HCT116 (cell line): ENCODE measurements around the gene PKIB. TPM values are rescaled to one million over a fixed set of nuclear protein-coding genes. Genes with fewer than 3 reads are reported as not detected.

Experiments used
- ATAC-seq: fragments of 200-7000 bp; cut with Tn5 transposase; 2 replicates; pipeline ENCODE4 v1.9.1; 2020; ENCODE audit warnings: mild to moderate bottlenecking, moderate library complexity
- BruUV-seq: library from RNA; stranded (reverse); fragments of 400-500 nt; replicated peaks from 2 replicates; lab custom pipeline; 2021; lab: Mats Ljungman, UMichigan
- CTCF ChIA-PET: fragments of 300-600 bp; sonication (Branson Sonifier 250); formaldehyde crosslinking; loops from one replicate; lab custom pipeline; 2021; ENCODE audit warnings: antibody characterized with exemption; lab: Charles Lee
- POLR2A ChIA-PET: fragments of 300-600, 350-600 bp; sonication (Branson Sonifier 250); formaldehyde crosslinking; loops from one replicate; lab custom pipeline; 2021; ENCODE audit warnings: antibody characterized with exemption; lab: Charles Lee
- RAD21 ChIA-PET, 2 experiments: fragments of 300-600 bp; sonication (Branson Sonifier 250); formaldehyde crosslinking; loops; one replicate each; lab custom pipeline; 2023; ENCODE audit warnings: low total read pairs in 2 of 2; ENCODE audit not compliant: uncharacterized antibody in 2 of 2, unreplicated experiment in 2 of 2, low non-redundant PET in 1 of 2; lab: Charles Lee
- DNase-seq: peaks from one replicate; pipeline ENCODE4 v3.0.0-alpha.2; 2010; ENCODE audit warnings: low read depth, low spot score
- H2AFZ ChIP-seq: fragments of 200-600 bp; shearing (Covaris generic), sonication (generic); 2 replicates; pipeline ENCODE4 v1.6.1; 2017; ENCODE audit warnings: low read depth, mixed run types, mixed read lengths, antibody characterized with exemption, low read length; ENCODE audit not compliant: poor library complexity, severe bottlenecking
- H3K27ac ChIP-seq: 2 replicates; pipeline ENCODE4 v1.5.1; 2012; ENCODE audit warnings: low read depth, low read length
- H3K27me3 ChIP-seq: fragments of 200-600 bp; sonication (generic); 2 replicates; pipeline ENCODE4 v1.6.1; 2016; ENCODE audit warnings: mixed run types, low read length, mixed read lengths; ENCODE audit not compliant: insufficient read depth
- H3K36me3 ChIP-seq, 2 experiments: fragments of 200-500 bp in 1 of 2; fragments of 200-600 bp in 1 of 2; sonication (Bioruptor generic) in 1 of 2; sonication (generic) in 1 of 2; 2 replicates each; pipeline versions ENCODE4 v1.5.1 to v1.6.1; 2014 to 2016; ENCODE audit warnings: low read length in 2 of 2, inconsistent platforms in 1 of 2, mixed read lengths in 1 of 2, mixed run types in 1 of 2; ENCODE audit not compliant: insufficient read depth in 2 of 2, control insufficient read depth in 1 of 2
- H3K4me1 ChIP-seq, 2 experiments: fragments of 200-600 bp in 1 of 2; sonication (generic) in 1 of 2; 2 replicates each; pipeline versions ENCODE4 v1.5.1 to v1.6.1; 2012 to 2017; ENCODE audit warnings: low read length in 2 of 2, inconsistent platforms in 1 of 2, mild to moderate bottlenecking in 1 of 2, mixed read lengths in 1 of 2, mixed run types in 1 of 2, moderate library complexity in 1 of 2; ENCODE audit not compliant: insufficient read depth in 2 of 2, control insufficient read depth in 1 of 2
- H3K4me2 ChIP-seq: fragments of 200-600 bp; sonication (generic); 2 replicates; pipeline ENCODE4 v1.6.1; 2017; ENCODE audit warnings: mixed run types, low read length, mixed read lengths
- H3K4me3 ChIP-seq, 2 experiments: fragments of 200-600 bp in 1 of 2; sonication (generic) in 1 of 2; replicated peaks in 1 of 2; 2 replicates each; pipeline ENCODE4 v1.5.1; 2011 to 2016; ENCODE audit warnings: low read length in 2 of 2, control low read depth in 1 of 2, low read depth in 1 of 2, mild to moderate bottlenecking in 1 of 2, mixed read lengths in 1 of 2, mixed run types in 1 of 2
- H3K79me2 ChIP-seq: fragments of 200-600 bp; sonication (generic); 2 replicates; pipeline ENCODE4 v1.6.1; 2017; ENCODE audit warnings: mild to moderate bottlenecking, mixed run types, low read length, moderate library complexity, mixed read lengths; ENCODE audit not compliant: insufficient read depth
- H3K9ac ChIP-seq: fragments of 200-600 bp; sonication (generic); 2 replicates; pipeline ENCODE4 v1.6.1; 2016; ENCODE audit warnings: low read length, mixed read lengths
- H3K9me2 ChIP-seq: fragments of 200-600 bp; sonication (generic), shearing (Covaris generic); 2 replicates; pipeline ENCODE4 v1.6.1; 2017; ENCODE audit warnings: mixed run types, mild to moderate bottlenecking, moderate library complexity; ENCODE audit not compliant: insufficient read depth
- H3K9me3 ChIP-seq, 2 experiments: fragments of 200-500 bp in 1 of 2; fragments of 200-600 bp in 1 of 2; sonication (Bioruptor generic) in 1 of 2; sonication (generic) in 1 of 2; 2 replicates each; pipeline ENCODE4 v1.6.1; 2014 to 2017; ENCODE audit warnings: low read length in 2 of 2, mixed read lengths in 2 of 2, inconsistent platforms in 1 of 2, low read depth in 1 of 2, mild to moderate bottlenecking in 1 of 2, mixed run types in 1 of 2, moderate library complexity in 1 of 2; ENCODE audit not compliant: control insufficient read depth in 1 of 2, insufficient read depth in 1 of 2
- H4K20me1 ChIP-seq: fragments of 200-600 bp; sonication (generic), shearing (Covaris generic); 2 replicates; pipeline ENCODE4 v1.6.1; 2017; ENCODE audit warnings: mixed run types, mild to moderate bottlenecking, moderate library complexity; ENCODE audit not compliant: insufficient read depth
- CEBPB ChIP-seq: IDR thresholded peaks from 2 replicates; pipeline ENCODE4 v1.6.1; 2012; ENCODE audit warnings: low read depth
- CTCF ChIP-seq, 3 experiments: fragments of 200-600 bp in 1 of 3; sonication (generic) in 1 of 3; IDR thresholded peaks in 2 of 3; conservative IDR thresholded peaks in 1 of 3; 2 replicates each; pipeline ENCODE4 v1.5.1; 2012 to 2017; ENCODE audit warnings: low read depth in 2 of 3, low read length in 2 of 3, antibody characterized with exemption in 1 of 3, borderline replicate concordance in 1 of 3, control low read depth in 1 of 3, mild to moderate bottlenecking in 1 of 3, mixed read lengths in 1 of 3, mixed run types in 1 of 3, moderate library complexity in 1 of 3; ENCODE audit not compliant: insufficient read depth in 1 of 3
- EGR1 ChIP-seq: IDR thresholded peaks from 2 replicates; pipeline ENCODE4 v1.6.1; 2012; ENCODE audit warnings: low read depth
- ELF1 ChIP-seq: IDR thresholded peaks from 2 replicates; pipeline ENCODE4 v1.6.1; 2012; ENCODE audit warnings: low read depth, borderline replicate concordance
- EZH2 ChIP-seq: fragments of 200-600 bp; sonication (generic); IDR thresholded peaks from 2 replicates; pipeline ENCODE4 v1.6.1; 2017; ENCODE audit warnings: antibody characterized with exemption, mixed run types
- EZH2phosphoT487 ChIP-seq: fragments of 200-600 bp; IDR thresholded peaks from 2 replicates; pipeline ENCODE4 v1.6.1; 2018; ENCODE audit warnings: antibody characterized with exemption, borderline replicate concordance
- JUND ChIP-seq: IDR thresholded peaks from 2 replicates; pipeline ENCODE4 v1.6.1; 2012
- POLR2A ChIP-seq: IDR thresholded peaks from 2 replicates; pipeline ENCODE4 v1.7.0; 2011; ENCODE audit warnings: borderline replicate concordance; ENCODE audit not compliant: insufficient read depth, insufficient read length; ENCODE audit errors: extremely low read depth
- POLR2AphosphoS5 ChIP-seq: IDR thresholded peaks from 2 replicates; pipeline ENCODE4 v1.6.1; 2011; ENCODE audit warnings: mild to moderate bottlenecking, low read depth, low read length, moderate library complexity
- RAD21 ChIP-seq: IDR thresholded peaks from 2 replicates; pipeline ENCODE4 v1.6.1; 2012; ENCODE audit warnings: low read depth, mild to moderate bottlenecking
- REST ChIP-seq: IDR thresholded peaks from 2 replicates; pipeline ENCODE4 v1.6.1; 2012; ENCODE audit warnings: low read depth
- SP1 ChIP-seq: IDR thresholded peaks from 2 replicates; pipeline ENCODE4 v1.6.1; 2012; ENCODE audit warnings: low read depth
- SRF ChIP-seq: IDR thresholded peaks from 2 replicates; pipeline ENCODE4 v1.6.1; 2012; ENCODE audit warnings: low read depth
- TCF7L2 ChIP-seq: IDR thresholded peaks from 2 replicates; pipeline ENCODE4 v1.7.0; 2011; ENCODE audit warnings: borderline replicate concordance, inconsistent platforms; ENCODE audit not compliant: insufficient read depth, insufficient read length; ENCODE audit errors: extremely low read depth
- YY1 ChIP-seq: IDR thresholded peaks from 2 replicates; pipeline ENCODE4 v1.6.1; 2011; ENCODE audit warnings: low read length, low read depth, moderate library complexity, mild to moderate bottlenecking; ENCODE audit not compliant: insufficient replicate concordance; ENCODE audit errors: extremely low read depth
- ZFX ChIP-seq: fragments of 450-650 bp; IDR thresholded peaks from 2 replicates; pipeline ENCODE4 v1.6.1; 2017
- ZNF274 ChIP-seq: fragments of 200-500 bp; sonication (Bioruptor generic); IDR thresholded peaks from 2 replicates; pipeline ENCODE4 v1.6.1; 2014; ENCODE audit warnings: mild to moderate bottlenecking, low read depth, low read length, inconsistent platforms
- intact Hi-C: fragments of 100-400 bp; cut with micrococcal nuclease; formaldehyde crosslinking; loops from 2 replicates; pipeline ENCODE4 v1.10.0; 2022
- total RNA-seq: library from RNA; stranded (reverse); gene quantifications from one replicate; pipeline ENCODE4 v1.2.1, GENCODE V29; 2021; ENCODE audit not compliant: unreplicated experiment
- TF ChIP-seq, protein P1 (sequence below): IDR thresholded peaks from 2 replicates; pipeline ENCODE4 v1.6.1; 2012
- TF ChIP-seq, protein P2 (sequence below): IDR thresholded peaks from 2 replicates; pipeline ENCODE4 v1.6.1; 2011; ENCODE audit warnings: mild to moderate bottlenecking, low read length, moderate library complexity; ENCODE audit not compliant: insufficient replicate concordance; ENCODE audit errors: extremely low read depth

Gene PKIB
- total RNA-seq, 1 experiment from 2014 or later, result 24.0 TPM

DNA sequence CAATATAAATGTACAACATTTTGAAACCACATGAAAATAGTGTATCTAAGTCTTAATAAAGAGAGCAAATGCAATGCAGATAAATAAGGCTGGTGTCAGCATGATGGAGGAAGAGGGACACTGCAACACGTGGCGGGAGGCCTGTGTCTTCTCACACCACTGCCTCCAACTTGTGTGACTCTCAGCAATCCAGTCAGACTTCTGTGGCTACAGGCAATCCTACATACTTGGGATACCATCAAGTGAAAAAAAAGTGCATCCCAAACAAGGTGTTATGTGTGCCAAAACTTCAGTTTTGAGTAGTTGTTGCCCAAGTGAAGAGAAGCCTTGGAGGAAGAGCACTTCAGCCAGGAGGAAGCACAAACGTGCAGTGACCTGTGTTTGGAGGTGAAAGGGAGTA is 68.6 kb downstream of the PKIB start:
- intact Hi-C loops, result no loop called here
- Histone ChIP-seq H3K27ac (no peak overlapping the region), H4K20me1 (no peaks in the 10 kb centered on the region), H3K27me3 (no peaks in the 10 kb centered on the region), H3K4me1 (peaks cover 0 to 2% of the 10 kb centered on the region in 2 experiments; a peak in 2 of 4 replicates), H2AFZ (no peak overlapping the region), H3K4me2 (no peak overlapping the region), H3K9me2 (no peaks in the 10 kb centered on the region), H3K9me3 (no peaks in the 10 kb centered on the region), H3K9ac (no peak overlapping the region), H3K4me3 (no peak overlapping the region), H3K79me2 (no peaks in the 10 kb centered on the region), H3K36me3 (no peaks in the 10 kb centered on the region)
- ChIA-PET POLR2A (no interaction called here), RAD21 (no interaction called here), CTCF (no interaction called here)
- TF ChIP-seq POLR2A (no peak), RAD21 (no peak), JUND (no peak), REST (no peak), EZH2phosphoT487 (no peak), POLR2AphosphoS5 (no peak), EGR1 (no peak), CTCF (IDR thresholded peaks at IDR 0.05 in 2 of 3, conservative IDR thresholded peaks at IDR 0.05 in 1 of 3; ENCODE audit: borderline replicate concordance in 1 of 3, insufficient read depth in 1 of 3, low read depth in 2 of 3, low read length in 2 of 3) (no peak), ZNF274 (no peak), TCF7L2 (no peak), EZH2 (no peak), SRF (no peak), SP1 (no peak), CEBPB (no peak), ZFX (no peak), ELF1 (no peak), YY1 (no peak)
- TF ChIP-seq, protein P1, sequence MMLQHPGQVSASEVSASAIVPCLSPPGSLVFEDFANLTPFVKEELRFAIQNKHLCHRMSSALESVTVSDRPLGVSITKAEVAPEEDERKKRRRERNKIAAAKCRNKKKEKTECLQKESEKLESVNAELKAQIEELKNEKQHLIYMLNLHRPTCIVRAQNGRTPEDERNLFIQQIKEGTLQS, result no peak
- TF ChIP-seq, protein P2, sequence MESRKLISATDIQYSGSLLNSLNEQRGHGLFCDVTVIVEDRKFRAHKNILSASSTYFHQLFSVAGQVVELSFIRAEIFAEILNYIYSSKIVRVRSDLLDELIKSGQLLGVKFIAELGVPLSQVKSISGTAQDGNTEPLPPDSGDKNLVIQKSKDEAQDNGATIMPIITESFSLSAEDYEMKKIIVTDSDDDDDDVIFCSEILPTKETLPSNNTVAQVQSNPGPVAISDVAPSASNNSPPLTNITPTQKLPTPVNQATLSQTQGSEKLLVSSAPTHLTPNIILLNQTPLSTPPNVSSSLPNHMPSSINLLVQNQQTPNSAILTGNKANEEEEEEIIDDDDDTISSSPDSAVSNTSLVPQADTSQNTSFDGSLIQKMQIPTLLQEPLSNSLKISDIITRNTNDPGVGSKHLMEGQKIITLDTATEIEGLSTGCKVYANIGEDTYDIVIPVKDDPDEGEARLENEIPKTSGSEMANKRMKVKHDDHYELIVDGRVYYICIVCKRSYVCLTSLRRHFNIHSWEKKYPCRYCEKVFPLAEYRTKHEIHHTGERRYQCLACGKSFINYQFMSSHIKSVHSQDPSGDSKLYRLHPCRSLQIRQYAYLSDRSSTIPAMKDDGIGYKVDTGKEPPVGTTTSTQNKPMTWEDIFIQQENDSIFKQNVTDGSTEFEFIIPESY, result no peak
- no peak for DNase-seq
- ATAC-seq, result no peak
- BruUV-seq, result no TSS peak
